Loucy (cell line): Measurements from ENCODE around the gene WEE1.

Experiments
- EZH2phosphoT487 ChIP-seq: fragments of 200-600 bp; IDR thresholded peaks from 2 replicates; pipeline ENCODE4 v1.6.1; 2018; ENCODE audit warnings: antibody characterized with exemption, mild to moderate bottlenecking, moderate library complexity, borderline replicate concordance
- TF ChIP-seq, protein P1 (sequence below): fragments of 200-600 bp; sonication (generic); conservative IDR thresholded peaks from 2 replicates; pipeline ENCODE4 v1.5.1; 2014; ENCODE audit warnings: mild to moderate bottlenecking, antibody characterized with exemption, low read length

- TF ChIP-seq, protein P1, sequence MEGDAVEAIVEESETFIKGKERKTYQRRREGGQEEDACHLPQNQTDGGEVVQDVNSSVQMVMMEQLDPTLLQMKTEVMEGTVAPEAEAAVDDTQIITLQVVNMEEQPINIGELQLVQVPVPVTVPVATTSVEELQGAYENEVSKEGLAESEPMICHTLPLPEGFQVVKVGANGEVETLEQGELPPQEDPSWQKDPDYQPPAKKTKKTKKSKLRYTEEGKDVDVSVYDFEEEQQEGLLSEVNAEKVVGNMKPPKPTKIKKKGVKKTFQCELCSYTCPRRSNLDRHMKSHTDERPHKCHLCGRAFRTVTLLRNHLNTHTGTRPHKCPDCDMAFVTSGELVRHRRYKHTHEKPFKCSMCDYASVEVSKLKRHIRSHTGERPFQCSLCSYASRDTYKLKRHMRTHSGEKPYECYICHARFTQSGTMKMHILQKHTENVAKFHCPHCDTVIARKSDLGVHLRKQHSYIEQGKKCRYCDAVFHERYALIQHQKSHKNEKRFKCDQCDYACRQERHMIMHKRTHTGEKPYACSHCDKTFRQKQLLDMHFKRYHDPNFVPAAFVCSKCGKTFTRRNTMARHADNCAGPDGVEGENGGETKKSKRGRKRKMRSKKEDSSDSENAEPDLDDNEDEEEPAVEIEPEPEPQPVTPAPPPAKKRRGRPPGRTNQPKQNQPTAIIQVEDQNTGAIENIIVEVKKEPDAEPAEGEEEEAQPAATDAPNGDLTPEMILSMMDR = no peak
- TF ChIP-seq EZH2phosphoT487 = no peak
Observed at GRCh38 chr11:9606809-9607510, 33.5 kb downstream of the WEE1 start.
